ENCODE data around the gene SUDS3.

Gene SUDS3

GRCh38 chr12:118447181-118447580 lies 70.8 kb downstream of the SUDS3 start:
- DNase-seq (ENCODE audit: low read depth): no peak

- no peak for DNase-seq (ENCODE audit: low read depth)
These were observed 72.0 kb downstream of the SUDS3 start for GRCh38 chr12:118448341-118448740.

- DNase-seq (ENCODE audit: low read depth): no peak
These were observed 79.0 kb downstream of the SUDS3 start for GRCh38 chr12:118455327-118455726.

GRCh38 chr12:118456741-118457140 lies 80.4 kb downstream of the SUDS3 start:
- no peak for DNase-seq (ENCODE audit: low read depth)

GRCh38 chr12:118459110-118459509 lies 82.8 kb downstream of the SUDS3 start:
- no peak for DNase-seq (ENCODE audit: low read depth)

- no peak for DNase-seq (ENCODE audit: low read depth)
These were observed 87.3 kb downstream of the SUDS3 start for GRCh38 chr12:118463677-118464076.

- DNase-seq (ENCODE audit: low read depth): no peak
These were observed 89.4 kb downstream of the SUDS3 start for GRCh38 chr12:118465706-118466105.
